Measurements from ENCODE around the gene LMF2.
"Not testable (repeated sequence)": the region's sequence is repeated elsewhere in the genome, so short reads cannot be mapped to it uniquely, and the experiment has no call there.

The LMF2 gene, protein sequence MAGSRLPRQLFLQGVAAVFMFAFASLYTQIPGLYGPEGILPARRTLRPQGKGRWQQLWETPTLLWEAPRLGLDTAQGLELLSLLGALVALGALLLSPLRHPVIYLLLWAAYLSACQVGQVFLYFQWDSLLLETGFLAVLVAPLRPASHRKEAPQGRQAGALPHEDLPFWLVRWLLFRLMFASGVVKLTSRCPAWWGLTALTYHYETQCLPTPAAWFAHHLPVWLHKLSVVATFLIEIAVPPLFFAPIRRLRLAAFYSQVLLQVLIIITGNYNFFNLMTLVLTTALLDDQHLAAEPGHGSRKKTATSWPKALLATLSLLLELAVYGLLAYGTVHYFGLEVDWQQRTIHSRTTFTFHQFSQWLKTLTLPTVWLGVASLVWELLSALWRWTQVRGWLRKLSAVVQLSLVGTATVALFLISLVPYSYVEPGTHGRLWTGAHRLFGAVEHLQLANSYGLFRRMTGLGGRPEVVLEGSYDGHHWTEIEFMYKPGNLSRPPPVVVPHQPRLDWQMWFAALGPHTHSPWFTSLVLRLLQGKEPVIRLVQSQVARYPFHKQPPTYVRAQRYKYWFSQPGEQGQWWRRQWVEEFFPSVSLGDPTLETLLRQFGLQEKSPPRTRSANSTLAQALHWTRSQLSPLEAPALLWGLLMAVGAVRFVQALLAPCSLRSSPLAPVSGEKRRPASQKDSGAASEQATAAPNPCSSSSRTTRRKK

DNA sequence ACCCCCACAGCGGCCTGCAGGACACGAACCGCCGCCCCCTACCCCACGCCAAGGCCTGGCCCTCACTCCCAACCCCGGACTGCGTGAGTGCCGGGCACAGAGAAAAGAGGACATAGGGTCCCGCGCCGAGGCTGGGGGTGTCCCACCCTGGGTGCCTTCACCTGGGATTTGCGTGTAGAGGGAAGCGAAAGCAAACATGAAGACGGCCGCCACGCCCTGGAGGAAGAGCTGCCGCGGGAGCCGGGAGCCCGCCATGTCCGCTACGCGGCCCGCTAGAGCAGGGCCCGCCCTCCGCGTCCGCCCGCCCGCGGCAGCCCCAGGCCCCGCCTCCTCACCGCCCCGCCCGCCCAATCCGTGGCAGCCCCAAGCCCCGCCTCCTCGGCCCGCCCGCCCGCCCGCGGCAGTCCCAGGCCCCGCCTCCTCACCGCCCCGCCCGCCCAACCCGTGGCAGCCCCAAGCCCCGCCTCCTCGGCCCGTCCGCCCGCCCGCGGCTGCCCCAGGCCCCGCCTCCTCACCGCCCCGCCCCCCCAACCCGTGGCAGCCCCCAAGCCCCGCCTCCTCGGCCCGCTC, at the start of gene LMF2:
Gene LMF2 (minus strand): TSS at position 282 of the 570 bp plus-strand sequence. CDS start 27 bp downstream, at position 255.
- DNase-seq: no peak

DNA sequence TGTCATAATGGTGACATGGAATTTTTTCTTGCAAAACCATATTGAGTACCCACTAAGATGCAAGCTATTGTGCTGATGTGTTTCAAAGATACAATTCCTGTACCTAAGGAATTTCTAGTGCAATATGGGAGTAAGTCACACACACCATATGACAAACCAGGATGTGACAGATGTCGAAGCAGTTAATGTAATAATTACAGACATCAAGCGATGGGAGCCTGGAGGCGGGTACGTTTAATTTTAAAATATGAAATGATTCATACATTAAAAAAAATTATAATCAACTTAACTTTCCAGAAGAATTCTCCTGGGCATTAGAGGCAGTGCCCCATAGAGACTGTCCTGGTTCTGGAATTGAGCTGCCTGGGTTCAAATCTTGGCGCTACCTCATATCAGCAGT, 49.2 kb upstream of the LMF2 start:
- no peak for DNase-seq

DNA sequence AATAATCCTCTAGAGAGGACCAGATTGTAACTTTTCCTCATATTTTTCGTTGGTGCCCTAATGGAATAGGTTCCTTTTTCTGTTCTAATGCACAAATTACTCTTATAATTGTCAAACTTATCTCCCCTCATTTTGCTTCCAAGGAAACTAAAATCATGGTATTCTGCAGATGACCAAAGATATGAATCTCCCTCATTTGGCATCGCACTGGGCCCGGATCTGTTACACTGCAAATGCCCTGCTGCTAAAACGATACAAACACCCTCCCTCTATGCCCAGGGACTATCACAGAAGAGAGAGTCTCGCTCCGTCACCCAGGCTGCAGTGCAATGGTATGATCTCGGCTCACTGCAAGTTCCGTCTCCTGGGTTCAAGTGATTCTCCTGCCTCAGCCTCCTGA, 45.8 kb upstream of the LMF2 start:
- no peak for DNase-seq

DNA sequence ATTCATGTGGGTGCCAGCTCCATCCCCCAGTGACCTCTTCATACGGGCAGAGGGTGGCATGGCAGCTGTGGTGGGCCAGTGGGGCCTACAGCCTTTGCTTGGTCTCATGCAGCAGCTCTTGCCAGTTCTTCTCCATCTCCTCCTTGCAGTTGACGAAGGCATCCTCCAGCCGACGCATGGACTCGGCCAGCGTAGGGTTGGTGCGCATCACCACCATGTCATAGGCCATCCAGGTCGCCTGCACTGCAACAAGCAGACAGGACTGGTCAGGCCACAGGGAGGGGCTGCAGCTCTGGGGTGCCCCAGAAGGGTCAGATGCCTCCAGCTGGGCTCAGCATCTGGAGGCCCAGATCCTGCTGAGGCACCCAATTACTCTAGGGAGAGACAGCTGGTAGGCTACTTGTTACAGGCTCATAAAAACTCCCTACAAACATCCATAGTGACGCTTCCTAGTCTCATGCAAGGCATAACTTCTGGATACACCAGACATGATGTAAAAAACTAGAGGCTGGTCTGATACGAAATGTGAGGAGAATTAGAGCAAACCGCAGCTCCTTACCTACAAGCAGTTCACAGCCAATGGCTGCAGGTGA, 43.8 kb upstream of the LMF2 start:
- DNase-seq: no peak

DNA sequence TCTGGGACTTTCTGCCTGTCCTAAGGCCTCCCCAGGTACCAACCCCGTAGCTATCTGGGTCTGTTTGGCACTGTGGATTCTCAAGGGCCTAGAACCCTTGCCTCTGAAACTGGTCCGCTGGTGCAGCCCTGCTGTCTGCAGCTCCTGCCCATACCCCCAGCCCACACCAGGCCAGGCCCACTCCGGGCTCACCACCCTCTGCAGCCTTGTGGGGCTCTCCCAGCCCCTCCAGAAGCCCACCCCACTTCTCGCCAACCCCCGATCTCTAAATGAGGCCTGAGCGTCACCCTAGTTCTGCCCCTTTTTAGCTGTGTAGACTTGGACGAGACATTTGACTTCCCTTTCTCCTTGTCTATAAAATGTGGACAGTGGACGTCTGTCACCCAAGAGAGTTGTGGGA, 42.9 kb upstream of the LMF2 start:
- DNase-seq: no peak

DNA sequence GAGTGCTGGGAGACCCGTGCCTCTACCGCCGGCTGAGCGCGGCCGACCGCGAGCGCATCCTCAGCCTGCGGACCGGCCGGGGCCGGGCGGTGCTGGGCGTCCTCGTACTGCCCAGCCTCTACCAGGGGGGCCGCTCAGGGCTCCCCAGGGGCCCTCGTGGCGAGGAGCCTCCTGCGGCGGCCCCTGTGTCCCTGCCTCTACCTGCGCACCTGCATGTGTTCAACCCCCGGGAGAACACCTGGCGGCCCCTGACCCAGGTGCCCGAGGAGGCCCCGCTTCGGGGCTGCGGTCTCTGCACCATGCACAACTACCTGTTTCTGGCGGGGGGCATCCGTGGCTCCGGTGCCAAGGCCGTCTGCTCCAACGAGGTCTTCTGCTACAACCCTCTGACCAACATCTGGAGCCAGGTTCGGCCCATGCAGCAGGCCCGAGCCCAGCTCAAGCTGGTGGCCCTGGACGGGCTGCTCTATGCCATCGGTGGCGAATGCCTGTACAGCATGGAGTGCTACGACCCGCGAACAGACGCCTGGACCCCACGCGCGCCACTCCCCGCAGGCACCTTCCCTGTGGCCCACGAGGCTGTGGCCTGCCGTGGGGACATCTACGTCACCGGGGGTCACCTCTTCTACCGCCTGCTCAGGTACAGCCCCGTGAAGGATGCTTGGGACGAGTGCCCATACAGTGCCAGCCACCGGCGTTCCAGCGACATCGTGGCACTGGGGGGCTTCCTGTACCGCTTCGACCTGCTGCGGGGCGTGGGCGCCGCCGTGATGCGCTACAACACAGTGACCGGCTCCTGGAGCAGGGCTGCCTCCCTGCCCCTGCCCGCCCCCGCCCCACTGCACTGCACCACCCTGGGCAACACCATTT, 41.7 kb upstream of the LMF2 start:
- no peak for DNase-seq

DNA sequence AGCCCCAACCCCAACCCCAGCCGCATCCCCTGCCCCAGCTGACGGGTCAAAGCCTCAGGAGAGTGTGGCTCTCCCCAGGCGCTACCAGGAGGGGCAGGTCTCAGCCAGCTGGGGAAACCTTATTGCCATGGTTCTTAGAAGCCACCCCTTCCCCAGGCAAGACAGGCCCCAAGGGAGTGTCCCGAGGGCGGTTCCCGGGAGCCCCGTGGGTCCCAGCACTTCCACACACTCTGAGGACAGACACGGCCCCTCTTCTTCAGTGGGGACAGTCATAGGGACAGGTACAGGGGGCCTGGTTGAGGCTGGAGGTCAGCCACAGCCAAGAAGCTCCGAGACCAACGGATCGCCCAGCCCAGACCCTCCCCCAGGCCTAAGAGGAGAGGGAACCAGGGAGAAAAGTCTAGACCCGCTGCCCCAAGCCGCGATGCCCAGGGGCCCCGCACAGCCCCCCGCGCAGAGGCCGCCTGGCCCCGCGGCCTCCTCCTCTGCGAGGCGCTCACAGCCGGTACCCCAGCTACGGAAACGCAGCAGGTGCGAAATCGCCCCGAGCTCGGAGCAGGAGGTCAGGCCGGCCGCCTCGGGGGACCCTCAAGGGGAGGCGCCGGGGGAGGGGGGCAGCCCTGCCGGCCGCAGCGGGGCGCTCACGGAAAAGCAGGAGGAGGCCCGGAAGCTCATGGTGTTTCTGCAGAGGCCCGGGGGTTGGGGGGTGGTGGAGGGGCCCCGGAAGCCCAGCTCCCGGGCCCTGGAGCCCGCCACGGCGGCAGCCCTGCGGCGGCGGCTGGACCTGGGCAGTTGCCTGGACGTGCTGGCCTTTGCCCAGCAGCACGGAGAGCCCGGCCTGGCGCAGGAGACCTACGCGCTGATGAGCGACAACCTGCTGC, 40.8 kb upstream of the LMF2 start:
- DNase-seq: no peak

DNA sequence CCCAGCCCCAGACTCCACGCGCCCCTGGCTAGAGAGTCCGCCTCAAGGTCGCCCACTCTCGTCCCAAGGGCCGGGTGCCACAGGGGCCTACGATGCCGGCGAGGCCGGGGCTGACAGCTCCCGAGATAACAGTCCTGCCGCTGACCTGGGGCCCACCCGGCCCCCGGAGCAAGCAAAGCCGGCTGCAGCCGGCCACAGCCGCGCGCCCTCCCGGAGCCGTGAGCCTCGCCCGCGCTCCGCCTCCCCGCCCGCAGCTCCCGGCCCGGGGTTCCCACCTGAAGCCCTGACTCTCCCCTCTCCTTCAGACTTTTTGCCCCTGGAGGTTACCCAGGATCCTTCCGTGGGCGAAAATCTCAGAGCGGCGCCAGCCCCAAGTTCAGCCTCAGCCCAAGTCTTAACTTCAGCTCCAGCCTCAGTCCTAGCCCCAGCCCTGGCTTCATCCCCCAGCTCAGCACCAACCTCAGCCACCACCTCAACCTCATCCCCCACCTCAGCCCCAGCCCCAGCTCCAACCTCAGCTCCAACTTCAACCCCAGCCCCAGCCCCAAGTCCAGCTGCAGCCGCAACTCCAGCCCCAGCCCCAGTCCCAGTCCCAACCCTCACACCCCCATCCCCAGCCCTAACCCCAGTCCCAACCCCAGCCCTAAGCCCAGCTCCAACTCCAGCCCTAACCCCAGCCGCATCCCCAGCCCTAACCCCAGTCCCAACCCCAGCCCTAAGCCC, 39.9 kb upstream of the LMF2 start:
- DNase-seq: no peak

DNA sequence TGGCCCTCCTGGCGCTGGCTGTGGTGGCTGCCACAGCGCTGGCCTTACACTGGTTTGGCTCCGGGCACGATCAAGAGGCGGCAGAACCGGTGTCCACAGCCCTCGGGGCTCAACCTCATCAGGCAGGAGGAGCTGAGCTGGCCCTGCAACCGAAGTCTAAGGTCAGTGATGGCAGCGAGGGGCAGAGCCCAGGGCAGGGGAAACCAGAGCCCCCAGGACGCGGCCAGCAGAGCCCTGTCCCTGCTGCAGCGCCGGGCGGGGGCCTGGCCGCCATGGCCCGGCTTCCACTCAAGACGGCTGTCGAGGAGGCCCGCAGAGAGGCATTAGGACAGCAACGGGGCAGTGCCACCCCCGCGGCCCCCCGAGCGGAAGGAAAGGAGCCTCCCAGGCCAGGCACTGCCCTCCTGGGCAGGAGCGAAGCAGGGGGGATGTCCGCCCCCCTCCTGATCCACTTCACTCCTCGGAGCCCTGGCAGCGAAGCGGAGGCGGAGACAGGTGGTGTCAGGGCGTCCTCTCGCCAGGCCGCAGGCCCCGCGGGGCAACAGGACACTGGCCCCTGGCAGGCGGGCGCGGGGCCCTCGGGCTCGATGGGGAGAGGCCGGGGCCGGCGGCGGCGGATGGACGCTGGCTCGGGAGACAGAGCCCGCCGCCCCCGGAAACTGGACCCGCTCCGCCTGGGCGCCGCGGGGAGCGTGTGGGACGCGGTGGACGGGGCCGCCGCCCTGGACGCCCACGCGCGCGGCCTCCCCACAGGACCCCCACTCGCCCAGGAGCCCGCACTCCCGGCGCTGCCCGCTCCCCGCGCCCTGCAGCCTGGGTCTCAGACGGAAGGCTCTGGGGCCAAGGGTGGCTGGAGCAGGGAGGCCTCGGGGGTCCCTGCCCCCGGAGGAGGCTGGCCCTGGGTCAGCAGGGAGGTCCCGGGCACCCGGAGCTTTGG, 39.1 kb upstream of the LMF2 start:
- no peak for DNase-seq

DNA sequence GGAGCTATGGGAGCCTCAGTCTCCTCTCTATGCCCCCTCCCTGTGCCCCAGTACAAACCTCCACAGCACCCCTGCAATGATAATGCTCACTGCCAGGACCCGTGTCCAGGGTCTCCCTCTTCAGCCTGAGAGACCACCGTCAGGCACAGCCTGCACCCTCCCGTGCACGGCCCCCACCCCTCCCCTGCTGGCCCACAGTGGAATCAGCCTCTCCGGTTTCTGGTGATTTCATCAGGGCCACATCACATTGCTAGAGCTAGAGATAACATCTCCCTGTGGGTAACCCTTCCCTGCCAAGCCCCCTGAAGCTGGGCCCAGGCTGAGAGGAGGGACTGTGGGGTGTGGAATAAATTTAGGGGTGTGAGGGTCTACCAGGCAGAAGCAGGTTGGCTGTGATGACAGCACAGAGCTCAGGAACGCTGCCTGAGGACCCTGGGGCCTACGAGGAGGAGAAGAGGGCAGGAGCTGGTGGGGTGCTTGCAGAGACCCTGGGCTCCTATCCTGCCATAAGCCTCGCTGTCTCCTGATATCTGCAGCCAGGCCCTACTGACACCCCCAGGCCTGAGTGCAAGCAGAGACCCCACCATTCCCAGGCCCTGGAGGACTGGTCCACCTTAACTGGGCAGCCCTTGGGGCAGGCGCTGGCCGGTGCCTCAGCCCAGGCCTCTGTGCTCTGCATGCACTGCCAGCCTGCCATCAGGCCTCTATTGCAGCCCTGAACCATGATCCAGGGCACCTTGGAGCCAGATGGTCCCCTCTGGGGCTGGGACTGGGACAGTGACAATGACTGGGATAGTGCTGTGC, 38.2 kb upstream of the LMF2 start, which contains the start of gene KLHDC7B:
Gene KLHDC7B (plus strand): TSS at position 378 of the 804 bp plus-strand sequence. CDS start 345 bp downstream, at position 723.
- DNase-seq: no peak

DNA sequence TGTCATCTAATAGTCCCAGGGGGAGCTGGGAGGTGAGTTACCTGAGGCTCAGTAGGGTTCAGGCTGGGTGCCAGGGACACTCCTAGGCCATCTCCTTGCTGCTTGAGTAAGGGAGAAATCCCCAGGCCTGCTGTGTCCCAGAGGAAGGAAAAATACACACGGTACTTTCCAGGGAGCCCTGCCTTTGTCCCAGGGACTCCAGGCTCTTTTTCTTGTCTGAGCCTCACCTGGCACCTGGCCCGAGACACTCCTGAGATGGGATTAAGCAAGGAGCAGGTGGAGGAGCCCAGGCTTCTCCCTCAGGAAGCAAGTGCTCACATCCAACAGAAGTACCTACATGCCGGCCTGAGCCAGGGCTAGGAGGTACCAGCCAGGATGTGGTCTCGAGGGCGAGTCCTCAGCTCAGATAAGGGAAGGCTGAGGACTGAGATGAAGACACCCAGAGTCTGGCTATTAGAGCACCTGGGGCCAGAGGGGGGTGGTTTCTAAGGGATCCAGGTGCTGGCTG, 37.3 kb upstream of the LMF2 start:
- no peak for DNase-seq

DNA sequence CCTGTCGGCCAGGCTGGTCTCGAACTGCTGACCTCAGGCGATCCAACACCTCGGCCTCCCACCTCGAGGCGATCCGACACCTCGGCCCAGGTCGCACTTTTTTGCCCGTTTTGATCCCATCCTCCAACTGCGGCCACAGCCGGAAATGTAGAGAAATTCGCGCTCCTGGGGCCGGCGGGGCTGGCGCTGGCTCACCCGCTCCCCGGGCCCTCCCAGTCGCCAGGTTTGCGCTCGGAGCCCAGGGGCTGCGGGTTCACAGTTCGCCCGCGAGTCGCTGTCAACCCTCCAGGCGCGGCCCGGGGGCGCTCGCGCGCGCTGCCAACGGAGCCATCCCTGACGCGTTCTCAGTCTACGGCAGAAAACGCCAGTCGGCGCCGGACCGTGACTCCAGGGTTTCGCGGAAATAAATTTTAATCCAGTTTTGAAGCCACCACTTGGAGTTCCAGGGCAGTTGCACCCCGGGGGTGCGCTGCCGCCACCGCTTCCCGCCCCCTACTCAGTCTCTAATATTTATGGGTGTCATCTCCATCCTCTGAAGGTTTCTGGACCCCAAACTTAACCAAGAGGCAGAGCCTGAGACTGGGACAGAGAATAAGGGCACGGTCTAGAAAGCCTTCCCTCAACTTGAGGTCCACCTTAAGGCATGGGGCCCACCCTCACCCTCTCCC, 36.7 kb upstream of the LMF2 start:
- DNase-seq: peak; percentile 77

DNA sequence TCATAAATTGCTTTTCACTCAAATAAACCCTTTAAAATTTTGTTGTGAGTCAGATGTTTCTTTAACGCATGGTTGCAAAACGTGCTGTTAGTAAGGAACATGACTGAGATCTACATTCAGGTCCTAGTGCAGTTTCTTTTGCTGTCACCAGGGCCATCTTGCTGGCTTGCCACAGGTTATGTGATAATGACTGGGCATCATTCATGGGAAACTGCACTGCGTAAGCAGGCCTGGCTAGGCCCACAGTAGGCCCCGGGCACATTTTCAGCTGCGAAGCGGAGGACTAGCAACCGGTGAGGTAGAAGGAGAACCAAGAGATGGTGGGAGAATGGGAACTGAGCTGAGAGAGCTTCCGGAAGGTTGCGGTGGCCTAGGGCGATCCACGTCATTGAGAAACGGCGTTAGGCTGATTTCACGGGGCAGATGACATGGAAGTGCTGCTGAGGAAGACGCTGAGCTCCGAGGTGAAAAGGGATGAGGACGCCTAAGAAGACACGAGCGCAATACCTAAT, 35.0 kb upstream of the LMF2 start:
- no peak for DNase-seq

DNA sequence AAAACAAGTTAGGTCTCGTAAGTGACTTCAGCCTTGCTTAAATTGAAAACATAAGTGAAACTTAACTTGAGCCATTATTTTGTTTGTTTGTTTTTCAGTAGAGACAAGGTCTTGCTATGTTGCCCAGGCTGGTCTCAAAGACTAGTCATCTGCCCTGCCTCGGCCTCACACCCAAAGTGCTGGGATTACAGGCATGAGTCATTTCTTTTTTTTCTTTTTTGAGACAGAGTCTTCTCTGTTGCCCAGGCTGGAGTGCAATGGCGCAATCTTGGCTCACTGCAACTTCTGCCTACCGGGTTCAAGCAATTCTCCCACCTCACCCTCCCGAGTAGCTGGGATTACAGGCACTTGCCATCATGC, 34.1 kb upstream of the LMF2 start:
- not testable (repeated sequence) for DNase-seq

DNA sequence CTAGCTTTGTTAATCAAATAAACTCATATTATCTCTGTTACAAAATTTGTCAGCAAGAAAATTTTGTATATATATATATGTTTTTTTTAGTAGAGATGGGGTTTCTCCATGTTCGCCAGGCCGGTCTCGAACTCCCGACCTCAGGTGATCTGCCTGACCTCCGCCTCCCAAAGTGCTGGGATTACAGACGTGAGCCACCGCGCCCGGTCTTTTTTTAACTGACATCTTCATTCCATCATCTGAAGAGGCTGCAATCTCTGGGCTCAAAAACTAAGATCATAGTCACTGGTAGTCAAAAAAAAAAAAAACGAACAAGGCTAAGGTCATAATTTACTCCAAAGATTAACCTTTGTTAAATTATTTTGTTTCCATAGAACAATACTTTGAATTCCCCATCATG, 32.9 kb upstream of the LMF2 start:
- DNase-seq: no peak

DNA sequence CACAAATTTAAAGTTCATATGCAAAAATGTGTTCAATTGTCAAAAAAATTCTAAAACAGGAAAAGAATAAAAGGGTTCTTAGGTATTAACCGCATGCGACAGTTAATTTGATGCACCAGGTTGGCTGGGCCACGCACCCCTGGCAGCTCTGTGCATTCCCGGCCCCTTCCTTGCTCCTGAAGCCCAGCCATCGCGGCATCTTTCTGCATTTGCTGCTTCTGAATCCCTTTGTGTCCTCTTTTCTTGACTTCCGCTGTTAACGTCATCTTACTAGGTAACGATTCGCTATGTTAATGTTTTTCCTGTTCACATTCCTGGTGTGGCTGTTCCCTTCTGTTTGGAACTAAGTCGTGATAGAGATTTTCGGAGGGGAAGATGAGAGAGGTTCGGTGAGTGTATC, 30.3 kb upstream of the LMF2 start:
- no peak for DNase-seq

DNA sequence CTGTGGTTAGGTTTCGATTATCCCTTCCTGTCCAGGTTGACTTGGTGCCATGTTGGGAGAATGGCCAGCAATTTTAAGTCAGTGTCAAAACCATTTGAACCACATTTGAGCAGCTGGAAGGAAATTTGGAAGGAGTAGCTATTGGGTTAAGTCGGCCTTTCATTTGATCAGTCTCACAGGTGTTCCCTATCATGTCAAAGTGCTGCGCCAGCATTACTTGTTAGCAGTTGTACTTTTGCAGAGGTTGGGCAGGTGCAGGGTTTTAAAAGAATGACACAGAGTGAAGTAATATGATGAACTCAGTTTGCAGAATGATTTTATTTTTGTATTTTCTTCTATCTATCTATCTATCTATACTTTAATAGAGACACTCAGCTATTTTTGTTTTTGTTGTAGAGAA, 28.7 kb upstream of the LMF2 start:
- DNase-seq: no peak

DNA sequence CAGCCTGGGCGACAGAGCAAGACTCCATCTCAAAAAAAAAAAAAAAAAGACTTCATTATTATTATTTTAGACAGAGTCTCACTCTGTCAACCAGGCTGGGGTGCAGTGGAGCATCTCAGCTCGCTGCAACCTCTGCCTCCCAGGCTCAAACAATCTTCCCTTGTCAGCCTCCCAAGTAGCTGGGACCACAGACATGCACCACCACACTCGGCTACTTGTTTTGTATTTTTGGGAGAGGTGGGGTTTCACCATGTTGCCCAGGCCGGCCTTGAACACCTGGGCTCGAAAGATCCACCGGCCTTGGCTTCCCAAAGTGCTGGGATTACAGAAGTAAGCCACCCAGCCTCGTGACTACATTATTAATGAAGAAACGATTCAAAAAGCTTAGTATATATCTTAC, 27.6 kb upstream of the LMF2 start:
- no peak for DNase-seq
